Peyer's patch (tissue), 4 donors: ENCODE measurements around the gene KRTAP10-6. TPM values are rescaled to one million over a fixed set of nuclear protein-coding genes. Genes with fewer than 3 reads are reported as not detected.
"Not testable (repeated sequence)": the region's sequence is repeated elsewhere in the genome, so short reads cannot be mapped to it uniquely, and the experiment has no call there.

Source experiments
- DNase-seq, 3 donors: peaks; one replicate each; pipeline ENCODE4 v3.0.0-alpha.2; 2017 to 2019
- H3K27ac ChIP-seq, 4 donors: fragments of 200-600 bp; sonication (generic); one replicate each; pipeline ENCODE4 v1.5.1; 2016 to 2019
- H3K27me3 ChIP-seq, 2 donors: fragments of 200-600 bp; sonication (generic); one replicate each; pipeline ENCODE4 v1.5.1; 2019
- H3K36me3 ChIP-seq, 3 donors: fragments of 200-600 bp; sonication (generic); one replicate each; pipeline ENCODE4 v1.5.1; 2016 to 2019
- H3K4me1 ChIP-seq, 4 donors: fragments of 200-600 bp; sonication (generic); one replicate each; pipeline ENCODE4 v1.5.1; 2016 to 2019
- H3K4me3 ChIP-seq, 4 donors: fragments of 200-600 bp; sonication (generic); 1 replicate in 3 of 4; 2 replicates in 1 of 4; pipeline ENCODE4 v1.5.1; 2016 to 2019; ENCODE audit warnings: mild to moderate bottlenecking in 1 of 4
- H3K9me3 ChIP-seq, 4 donors: fragments of 200-600 bp; sonication (generic); one replicate each; pipeline ENCODE4 v1.5.1; 2016 to 2019; ENCODE audit warnings: mild to moderate bottlenecking in 1 of 4
- CTCF ChIP-seq, 6 experiments: fragments of 450-650 bp in 4 of 6; fragments of 200-600 bp in 2 of 6; sonication (generic) in 1 of 6; IDR thresholded peaks; one replicate each; pipeline ENCODE4 v1.5.1; 2017 to 2019; ENCODE audit warnings: antibody characterized with exemption in 6 of 6, mild to moderate bottlenecking in 3 of 6, moderate library complexity in 1 of 6
- POLR2A ChIP-seq, 2 donors: fragments of 450-650 bp; IDR thresholded peaks; one replicate each; pipeline ENCODE4 v1.5.1; 2017; ENCODE audit warnings: antibody characterized with exemption in 2 of 2, mild to moderate bottlenecking in 2 of 2, moderate library complexity in 2 of 2
- total RNA-seq, 4 donors: library from RNA; depleted of rRNA; stranded (reverse); fragments of >200 nt; gene quantifications; one replicate each; pipeline ENCODE4 v1.1.0, GENCODE V29; 2016

The KRTAP10-6 gene
- total RNA-seq, 4 donors from 2014 or later = not detected

GRCh38 chr21:44611551-44611950 lies 19.2 kb upstream of the KRTAP10-6 start:
- Histone ChIP-seq H3K36me3 (no peaks in the 10 kb centered on the region), H3K4me3 (no peak overlapping the region), H3K27ac (no peak overlapping the region), H3K4me1 (no peaks in the 10 kb centered on the region), H3K9me3 (peaks cover 0 to 16% (median 0%) of the 10 kb centered on the region in 4 donors), H3K27me3 (no peaks in the 10 kb centered on the region)
- no peak for DNase-seq
- TF ChIP-seq POLR2A (IDR thresholded peaks at IDR 0.05) (no peak), CTCF (IDR thresholded peaks at IDR 0.05) (no peak)

- H3K4me3 ChIP-seq, H3K27ac ChIP-seq, H3K27me3 ChIP-seq, DNase-seq, H3K36me3 ChIP-seq, H3K4me1 ChIP-seq: not testable (repeated sequence)
- peaks cover 0 to 16% (median 0%) of the 10 kb centered on the region in 4 donors for H3K9me3 ChIP-seq
These were observed 18.0 kb upstream of the KRTAP10-6 start for GRCh38 chr21:44610157-44610843.

GRCh38 chr21:44609193-44609592 lies 16.9 kb upstream of the KRTAP10-6 start:
- no peak for DNase-seq
- H3K27ac ChIP-seq = no peak overlapping the region
- TF ChIP-seq POLR2A (IDR thresholded peaks at IDR 0.05) (no peak), CTCF (IDR thresholded peaks at IDR 0.05) (no peak)
- no peaks in the 10 kb centered on the region for H3K4me1 ChIP-seq
- H3K36me3 ChIP-seq = no peaks in the 10 kb centered on the region
- H3K4me3 ChIP-seq = no peak overlapping the region
- no peaks in the 10 kb centered on the region for H3K27me3 ChIP-seq
- peaks cover 0 to 16% (median 0%) of the 10 kb centered on the region in 4 donors for H3K9me3 ChIP-seq

GRCh38 chr21:44606495-44606894 lies 14.2 kb upstream of the KRTAP10-6 start:
- no peaks in the 10 kb centered on the region for H3K27me3 ChIP-seq
- no peak overlapping the region for H3K4me3 ChIP-seq
- TF ChIP-seq CTCF (IDR thresholded peaks at IDR 0.05) = no peak
- TF ChIP-seq POLR2A (IDR thresholded peaks at IDR 0.05) = no peak
- H3K36me3 ChIP-seq = no peaks in the 10 kb centered on the region
- no peaks in the 10 kb centered on the region for H3K4me1 ChIP-seq
- H3K27ac ChIP-seq = no peak overlapping the region
- DNase-seq = no peak
- peaks cover 0 to 12% (median 0%) of the 10 kb centered on the region in 4 donors for H3K9me3 ChIP-seq

GRCh38 chr21:44603911-44604310 lies 11.6 kb upstream of the KRTAP10-6 start:
- no peak overlapping the region for H3K4me3 ChIP-seq
- H3K4me1 ChIP-seq = no peaks in the 10 kb centered on the region
- H3K27ac ChIP-seq = no peak overlapping the region
- H3K36me3 ChIP-seq = no peaks in the 10 kb centered on the region
- no peaks in the 10 kb centered on the region for H3K27me3 ChIP-seq
- H3K9me3 ChIP-seq = peaks cover 0 to 4% (median 0%) of the 10 kb centered on the region in 4 donors
- no peak for TF ChIP-seq POLR2A (IDR thresholded peaks at IDR 0.05)
- TF ChIP-seq CTCF (IDR thresholded peaks at IDR 0.05) = no peak
- no peak for DNase-seq

DNA sequence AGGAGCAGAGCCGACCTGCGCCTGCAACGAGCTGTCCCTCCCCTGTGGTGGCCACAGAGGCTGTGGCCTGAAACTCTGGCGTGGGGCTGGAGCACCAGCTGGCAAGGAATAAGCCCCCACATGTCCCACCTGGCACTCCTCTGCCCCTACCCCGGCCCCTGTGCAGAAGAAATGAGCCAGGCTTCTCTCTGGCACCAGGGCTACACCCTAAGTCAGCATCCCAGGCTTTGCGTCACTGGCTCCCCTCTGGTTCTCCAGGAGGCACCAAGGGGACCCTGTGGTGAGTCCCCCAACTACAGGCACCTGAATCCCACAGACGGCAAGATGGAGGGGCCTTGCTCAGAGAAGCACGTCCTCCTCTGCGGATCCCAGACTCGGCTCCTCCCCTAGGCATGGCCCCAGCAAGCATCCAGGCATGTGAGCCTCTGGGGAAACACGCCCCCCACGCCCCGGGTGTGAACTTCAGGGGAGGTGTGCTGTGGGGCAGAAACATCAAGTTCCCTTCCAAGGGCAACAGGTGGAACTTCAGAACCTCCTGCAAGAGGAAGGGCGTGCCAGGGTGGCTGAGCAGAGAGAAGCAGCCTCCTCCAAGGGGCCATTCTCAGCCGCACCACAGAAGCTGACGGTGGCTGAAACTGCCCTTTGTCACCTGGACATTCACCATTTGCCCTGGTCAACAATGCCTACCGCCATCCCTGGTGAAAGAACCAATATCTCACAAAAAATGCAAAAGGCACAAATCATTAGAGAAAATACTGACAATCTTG lies 11.0 kb upstream of the KRTAP10-6 start:
- Histone ChIP-seq H3K36me3 (no peaks in the 10 kb centered on the region), H3K27ac (no peak overlapping the region), H3K27me3 (no peaks in the 10 kb centered on the region), H3K9me3 (peaks cover 0 to 4% (median 0%) of the 10 kb centered on the region in 4 donors), H3K4me3 (no peak overlapping the region), H3K4me1 (no peaks in the 10 kb centered on the region)
- no peak for DNase-seq
- TF ChIP-seq POLR2A (IDR thresholded peaks at IDR 0.05) = no peak
- TF ChIP-seq CTCF (IDR thresholded peaks at IDR 0.05) = no peak
